GM12892 (cell line): ENCODE data around the gene HOXA3.

ENCODE experiments used
- DNase-seq: peaks from one replicate; pipeline ENCODE4 v3.0.0; 2011; ENCODE audit not compliant: insufficient read length
- FAIRE-seq: peaks from 2 replicates; lab custom pipeline; 2011; peaks lifted over from hg19 to GRCh38; lab: Jason Lieb, UNC
- POLR2A ChIP-seq: IDR thresholded peaks from 2 replicates; pipeline ENCODE4 v1.6.1; 2011; ENCODE audit warnings: low read depth, low read length, control low read depth
- POLR2AphosphoS5 ChIP-seq: IDR thresholded peaks from 2 replicates; pipeline ENCODE4 v1.6.1; 2011; ENCODE audit warnings: low read depth, low read length, control low read depth
- TAF1 ChIP-seq: IDR thresholded peaks from 2 replicates; pipeline ENCODE4 v1.6.1; 2011; ENCODE audit warnings: low read depth, mild to moderate bottlenecking, control low read depth, low read length, borderline replicate concordance

Gene HOXA3

DNA sequence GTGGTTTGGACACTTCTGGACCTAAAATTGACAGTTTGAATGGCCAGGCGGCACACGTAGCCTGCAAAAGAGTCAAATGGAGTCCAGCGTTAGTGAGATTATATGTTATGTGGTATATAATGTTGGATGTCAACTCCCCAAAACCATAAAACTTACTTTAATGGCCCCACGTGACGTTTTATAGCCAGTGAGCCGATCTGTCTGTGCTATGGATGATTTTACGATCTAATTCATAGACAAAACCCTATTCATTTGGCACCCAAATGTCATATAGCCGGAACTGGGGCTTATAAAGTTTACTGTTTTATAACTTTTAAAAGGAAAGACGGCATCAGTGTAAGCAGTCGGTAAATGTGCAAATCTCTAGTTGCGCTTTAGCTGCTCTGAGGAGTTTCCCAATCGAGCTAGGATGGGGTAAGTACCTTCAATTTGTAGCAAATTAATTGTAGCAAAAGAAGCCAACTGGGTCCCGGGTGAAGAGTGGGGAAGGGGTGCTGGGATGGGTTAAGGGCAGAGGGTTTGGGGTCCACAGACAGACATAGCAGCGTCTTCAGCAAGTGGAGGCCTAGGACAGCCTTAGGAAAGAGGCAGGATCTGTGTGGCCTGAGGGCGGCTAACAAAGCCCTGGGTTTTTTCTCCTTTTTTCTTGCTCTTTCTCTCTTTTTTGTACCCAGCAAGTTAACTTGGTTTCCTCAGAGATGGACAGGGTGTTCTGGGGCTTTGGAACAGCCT lies 12.1 kb downstream of the HOXA3 start:
- no peak for DNase-seq
- TF ChIP-seq POLR2AphosphoS5 (no peak), TAF1 (no peak), POLR2A (no peak)
- FAIRE-seq: no peak

DNA sequence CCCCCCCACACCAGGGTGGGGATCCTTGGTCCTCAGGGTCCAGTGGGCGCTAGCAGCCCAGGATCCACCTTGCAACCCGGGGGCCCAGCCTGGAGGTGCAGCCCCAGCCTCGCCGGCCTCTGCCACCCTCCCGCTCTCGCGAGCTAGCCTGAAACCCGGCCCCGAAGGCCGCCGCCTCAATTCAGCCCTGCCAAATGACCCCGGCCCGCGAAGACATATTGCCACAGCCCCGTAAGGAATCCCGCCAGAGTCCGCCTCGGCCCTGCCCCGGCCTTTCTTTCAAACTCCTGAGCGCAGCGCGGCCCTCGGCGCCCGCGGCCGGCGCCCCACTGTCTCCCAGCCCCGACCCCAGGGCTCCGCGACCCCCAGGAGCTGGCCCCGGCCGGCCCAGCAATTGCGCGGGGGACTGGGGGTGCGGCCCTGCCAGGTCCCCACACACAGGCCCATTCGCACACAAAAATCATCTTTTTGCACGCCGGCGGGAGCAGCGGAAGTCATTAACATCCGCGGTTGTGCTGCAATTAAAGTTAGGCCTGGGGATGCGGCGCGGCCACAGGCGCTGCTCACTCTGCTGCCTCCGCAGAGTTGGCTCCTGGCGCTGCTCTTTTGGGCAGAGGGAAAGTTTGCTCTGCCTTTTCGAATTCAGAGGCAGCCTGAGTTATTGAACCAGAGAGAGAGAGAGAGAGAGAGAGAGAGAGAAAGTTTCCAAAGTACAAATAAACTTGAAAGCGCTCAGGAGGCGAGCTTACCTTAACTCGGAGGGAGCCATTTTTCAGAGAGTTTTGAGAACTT lies 12.9 kb downstream of the HOXA3 start:
- TF ChIP-seq POLR2AphosphoS5 (no peak), POLR2A (no peak), TAF1 (no peak)
- no peak for DNase-seq
- no peak for FAIRE-seq

DNA sequence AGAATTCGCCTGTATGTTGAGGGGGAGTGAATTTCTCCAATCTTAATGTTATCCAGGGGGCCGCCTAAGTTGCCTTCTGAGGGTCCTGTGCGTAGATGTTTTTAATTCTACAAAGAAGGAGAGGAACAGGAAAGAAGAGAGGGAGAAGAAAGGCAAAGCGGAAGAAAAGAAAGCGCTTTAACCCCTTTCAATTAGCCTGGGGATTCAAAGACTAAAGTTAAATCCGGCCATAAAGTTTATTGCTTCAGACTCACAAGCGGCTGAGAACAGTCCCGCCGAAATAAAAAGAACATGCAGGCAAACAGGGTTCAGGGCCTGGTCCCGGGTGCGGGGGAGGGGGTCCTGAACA lies 13.4 kb downstream of the HOXA3 start:
- no peak for TF ChIP-seq TAF1
- no peak for TF ChIP-seq POLR2AphosphoS5
- TF ChIP-seq POLR2A: no peak
- FAIRE-seq: no peak
- no peak for DNase-seq

DNA sequence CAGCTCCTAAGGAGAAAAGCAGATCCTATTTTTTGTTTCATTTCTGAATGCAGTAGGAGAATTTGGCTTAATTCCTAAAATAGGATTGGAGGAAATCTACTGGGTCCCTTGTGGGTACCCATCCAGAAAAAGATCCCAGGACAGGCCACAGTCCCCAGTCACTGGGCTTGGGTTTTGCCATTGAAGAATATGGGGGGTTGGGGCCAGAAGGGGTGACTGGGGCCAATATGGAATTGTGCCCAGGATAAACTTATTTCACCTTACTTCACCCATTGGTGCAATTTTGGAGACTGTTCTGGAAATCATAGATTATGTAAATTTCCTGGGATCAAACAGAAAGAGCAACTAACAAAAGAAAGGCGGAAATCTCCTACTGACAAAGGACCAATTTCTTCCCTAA lies 13.9 kb downstream of the HOXA3 start:
- no peak for FAIRE-seq
- TF ChIP-seq TAF1 (no peak), POLR2A (no peak), POLR2AphosphoS5 (no peak)
- DNase-seq: no peak

DNA sequence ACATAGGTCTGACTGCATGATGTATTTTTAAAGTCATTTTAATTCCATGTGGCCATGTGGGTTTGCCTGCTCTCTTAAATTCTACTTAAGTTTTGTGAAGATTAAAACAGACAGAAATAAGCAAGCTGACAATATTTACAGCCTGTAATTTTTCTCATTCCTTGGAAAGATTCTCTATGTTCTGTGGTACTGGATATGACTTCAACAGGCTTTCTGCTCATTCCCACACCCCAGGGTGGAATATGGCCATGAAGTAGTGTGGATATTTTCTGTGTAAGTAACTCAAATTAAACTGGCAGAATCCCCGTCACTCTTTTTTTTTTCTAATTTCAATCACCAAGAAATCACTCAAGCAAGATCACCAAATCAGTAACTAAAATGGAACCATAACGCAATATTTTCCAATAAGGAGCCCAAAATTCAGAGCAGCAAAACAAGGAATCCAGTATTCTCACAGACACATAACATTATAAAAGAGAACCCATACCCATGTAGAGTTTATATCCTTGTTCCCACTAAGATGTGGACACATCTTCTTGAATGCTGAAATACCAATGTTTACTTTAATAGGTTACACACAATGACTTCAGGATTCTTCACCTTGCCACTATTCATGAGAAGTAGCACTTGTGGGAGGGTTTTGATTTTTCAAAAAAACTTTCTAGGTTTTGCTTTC lies 14.6 kb downstream of the HOXA3 start:
- no peak for FAIRE-seq
- DNase-seq: no peak
- TF ChIP-seq POLR2A: no peak
- TF ChIP-seq TAF1: no peak
- TF ChIP-seq POLR2AphosphoS5: no peak

DNA sequence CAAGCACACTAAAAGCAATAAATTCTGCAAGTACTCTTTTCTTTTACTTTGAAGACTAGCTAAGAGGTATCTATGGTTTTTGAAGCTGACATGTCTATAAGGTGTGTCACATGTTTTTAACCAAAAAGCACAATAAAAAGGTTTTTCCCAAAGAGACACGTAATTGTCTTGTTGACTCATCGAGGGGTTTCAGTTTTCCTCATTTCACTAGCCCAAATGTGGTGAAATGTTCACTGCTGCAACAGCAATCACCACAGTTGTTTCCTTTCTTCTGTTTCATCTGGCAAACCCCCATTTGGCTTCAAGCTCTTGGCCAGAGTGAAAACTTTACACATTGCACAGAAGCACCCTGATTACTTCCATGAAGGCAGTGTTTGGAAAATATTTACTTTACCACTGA lies 18.0 kb downstream of the HOXA3 start:
- FAIRE-seq: no peak
- no peak for DNase-seq

DNA sequence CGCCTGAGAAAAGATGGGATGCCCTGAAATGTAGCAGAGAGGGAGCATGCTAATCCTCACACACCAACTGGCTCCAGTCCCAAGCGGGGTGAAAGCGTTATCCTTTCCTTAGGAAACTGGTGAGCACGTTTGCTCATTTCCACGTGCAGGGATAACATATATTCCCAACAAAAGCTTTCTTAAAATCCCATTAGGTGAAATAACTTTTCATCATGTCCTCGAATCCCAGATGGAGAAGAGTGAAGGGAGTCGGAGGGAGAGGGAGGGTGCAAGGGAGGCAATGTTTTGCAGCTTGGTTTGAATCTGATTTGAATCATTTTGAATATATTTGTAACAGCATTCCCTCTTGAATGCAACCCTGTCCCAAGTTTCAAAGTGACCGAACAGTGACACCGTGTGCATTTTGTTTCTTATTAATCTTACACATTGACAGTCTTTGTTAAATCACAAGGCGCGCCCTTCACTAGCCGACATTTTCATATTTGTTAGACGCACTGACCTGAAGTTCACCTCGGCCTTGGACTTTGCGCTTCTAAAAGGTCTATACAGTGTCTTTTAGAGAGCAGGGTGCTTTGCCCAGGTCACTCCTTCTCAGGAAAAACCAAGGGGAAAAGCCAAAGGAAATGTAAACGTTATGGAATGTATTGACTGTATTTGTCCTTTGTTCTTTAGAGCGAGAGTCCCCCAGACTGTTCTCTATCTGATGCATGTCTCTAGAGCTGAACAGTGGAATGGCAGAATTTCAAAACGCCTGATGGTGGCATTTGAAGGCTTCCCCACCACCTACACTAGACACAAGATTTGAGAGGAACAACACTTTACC lies 18.8 kb downstream of the HOXA3 start:
- TF ChIP-seq TAF1 (no peak), POLR2AphosphoS5 (no peak), POLR2A (no peak)
- DNase-seq (no peak), FAIRE-seq (no peak)

More for the DNA sequence above, 18.0 kb downstream of the HOXA3 start:
- TF ChIP-seq TAF1 (no peak), POLR2AphosphoS5 (no peak), POLR2A (no peak)

DNA sequence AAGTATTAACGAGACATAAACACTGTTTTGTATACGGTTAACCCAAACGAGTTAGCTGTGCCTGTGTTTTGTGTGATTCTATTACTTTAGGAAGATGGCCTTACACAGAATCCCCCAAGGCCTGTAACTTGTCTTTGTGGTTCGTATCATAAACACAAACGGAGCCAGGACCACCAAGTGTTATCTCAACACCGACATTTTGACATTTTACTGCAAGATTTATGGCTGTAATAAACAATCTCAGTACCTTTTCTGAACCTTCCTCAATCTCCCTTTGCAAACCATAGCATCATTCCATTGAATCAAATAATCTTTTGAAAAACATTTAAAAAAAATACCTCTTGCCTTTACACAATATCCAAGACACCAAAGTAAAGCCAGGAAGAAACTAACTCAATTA lies 19.4 kb downstream of the HOXA3 start:
- TF ChIP-seq POLR2A (no peak), POLR2AphosphoS5 (no peak), TAF1 (no peak)

DNA sequence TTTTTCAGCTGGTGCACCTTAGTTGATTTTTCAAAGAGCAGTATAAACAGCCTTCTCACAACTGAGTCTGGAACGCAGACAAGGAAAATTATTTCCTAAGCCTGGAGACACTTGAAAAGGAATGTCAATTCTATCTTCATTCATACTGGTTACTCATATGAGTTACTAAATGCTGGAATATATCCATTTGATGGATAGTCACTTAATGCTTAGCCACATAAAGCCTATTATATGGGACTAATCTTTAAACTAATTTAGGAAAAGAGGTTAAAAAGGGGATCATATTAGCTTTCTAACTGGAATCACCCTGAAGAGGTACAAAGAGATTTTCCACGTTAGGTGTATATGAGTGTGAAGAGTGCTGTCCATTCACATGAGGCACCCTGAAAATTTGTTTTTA lies 20.2 kb downstream of the HOXA3 start:
- TF ChIP-seq POLR2AphosphoS5 (no peak), TAF1 (no peak)
- DNase-seq: no peak
- FAIRE-seq: no peak

More for the DNA sequence above, 19.4 kb downstream of the HOXA3 start:
- no peak for FAIRE-seq
- no peak for DNase-seq

DNA sequence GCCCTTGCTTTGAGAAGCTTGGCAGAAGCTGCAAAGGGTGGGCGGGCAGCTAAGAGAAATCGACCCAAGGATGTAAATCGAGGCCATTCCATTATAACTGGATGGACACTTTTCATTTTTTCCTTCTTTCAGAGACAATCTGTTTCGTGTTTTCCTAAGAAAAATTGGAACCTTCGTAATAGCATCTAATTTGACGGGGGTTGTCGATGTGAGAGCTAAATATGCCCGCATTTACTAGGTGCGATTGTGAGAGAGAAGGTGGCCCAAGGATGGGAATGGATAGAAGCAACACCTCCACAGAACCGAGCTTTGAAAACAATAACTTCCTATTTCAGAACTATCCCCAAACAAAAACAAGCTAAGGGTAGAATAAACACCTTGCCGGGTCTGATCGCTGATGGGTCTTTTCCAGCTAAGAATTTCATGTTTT lies 21.0 kb downstream of the HOXA3 start:
- TF ChIP-seq POLR2A (no peak), TAF1 (no peak), POLR2AphosphoS5 (no peak)
- FAIRE-seq: no peak
- no peak for DNase-seq
